Activated T-cell treated with anti-CD3 and anti-CD28 coated beads, Interleukin-2, amount 50 U/mL, for 48 hours (primary cell): ENCODE measurements around the gene CHMP4A.

Experiments
- DNase-seq, 2 experiments: peaks; one replicate each; pipeline ENCODE4 v3.0.0-alpha.2; 2020

CHMP4A gene

GRCh38 chr14:24212924-24213865 is at the start of gene CHMP4A:
CHMP4A (minus strand) TSS chr14:24213488; CDS start chr14:24213439, 49 bp downstream.
- peak; percentile 96 to 97 for DNase-seq

GRCh38 chr14:24261969-24262327 is 48.7 kb upstream of the CHMP4A start:
- DNase-seq = no peak

GRCh38 chr14:24261256-24261968 is 48.1 kb upstream of the CHMP4A start:
- no peak for DNase-seq

- no peak for DNase-seq
Measured at GRCh38 chr14:24260780-24261157, 47.5 kb upstream of the CHMP4A start.

- DNase-seq = no peak
Measured at GRCh38 chr14:24260026-24260779, 46.9 kb upstream of the CHMP4A start.

GRCh38 chr14:24259282-24260025 is 46.2 kb upstream of the CHMP4A start:
- DNase-seq = no peak

- no peak for DNase-seq
Measured at GRCh38 chr14:24258548-24259265, 45.4 kb upstream of the CHMP4A start.

GRCh38 chr14:24258119-24258518 is 44.8 kb upstream of the CHMP4A start:
- no peak for DNase-seq

GRCh38 chr14:24256960-24257359 is 43.7 kb upstream of the CHMP4A start:
- DNase-seq = no peak

GRCh38 chr14:24255931-24256711 is 42.8 kb upstream of the CHMP4A start:
- DNase-seq = no peak

- no peak for DNase-seq
Measured at GRCh38 chr14:24255438-24255837, 42.1 kb upstream of the CHMP4A start.

- no peak for DNase-seq
Measured at GRCh38 chr14:24254630-24255392, 41.5 kb upstream of the CHMP4A start.

- DNase-seq = no peak
Measured at GRCh38 chr14:24253936-24254335, 40.6 kb upstream of the CHMP4A start.

GRCh38 chr14:24252289-24253124 is 39.2 kb upstream of the CHMP4A start:
- no peak for DNase-seq

- DNase-seq = no peak
Measured at GRCh38 chr14:24251880-24252288, 38.6 kb upstream of the CHMP4A start.

- no peak for DNase-seq
Measured at GRCh38 chr14:24250354-24250753, 37.1 kb upstream of the CHMP4A start.

- DNase-seq = no peak
Measured at GRCh38 chr14:24249230-24250021, 36.1 kb upstream of the CHMP4A start.

GRCh38 chr14:24247422-24247821 is 34.1 kb upstream of the CHMP4A start:
- DNase-seq = no peak
